CD4-positive, alpha-beta T cell treated with Interleukin-15 for 1 hour (primary cell): Measurements from ENCODE around the gene PIK3C2G.

Experiments used
- DNase-seq: peaks from one replicate; pipeline ENCODE4 v3.0.0-alpha.2; 2020

PIK3C2G gene

GRCh38 chr12:18275981-18276380, 14.7 kb downstream of the PIK3C2G start:
- no peak for DNase-seq

GRCh38 chr12:18277196-18277595, 15.9 kb downstream of the PIK3C2G start:
- DNase-seq = no peak

GRCh38 chr12:18280728-18281127, 19.4 kb downstream of the PIK3C2G start:
- DNase-seq = no peak

- DNase-seq = no peak
Observed at GRCh38 chr12:18281941-18282340, 20.6 kb downstream of the PIK3C2G start.

GRCh38 chr12:18283831-18284230, 22.5 kb downstream of the PIK3C2G start:
- DNase-seq = no peak

GRCh38 chr12:18284386-18284785, 23.1 kb downstream of the PIK3C2G start:
- no peak for DNase-seq

- no peak for DNase-seq
Observed at GRCh38 chr12:18285161-18285560, 23.8 kb downstream of the PIK3C2G start.

GRCh38 chr12:18290386-18290785, 29.1 kb downstream of the PIK3C2G start:
- no peak for DNase-seq

- no peak for DNase-seq
Observed at GRCh38 chr12:18294889-18295288, 33.6 kb downstream of the PIK3C2G start.

GRCh38 chr12:18296201-18296908, 35.0 kb downstream of the PIK3C2G start:
- no peak for DNase-seq

GRCh38 chr12:18296909-18297280, 35.6 kb downstream of the PIK3C2G start:
- DNase-seq = no peak

GRCh38 chr12:18297902-18298301, 36.6 kb downstream of the PIK3C2G start:
- DNase-seq = no peak

GRCh38 chr12:18302809-18303430, 41.6 kb downstream of the PIK3C2G start:
- no peak for DNase-seq

- no peak for DNase-seq
Observed at GRCh38 chr12:18304609-18305008, 43.3 kb downstream of the PIK3C2G start.

GRCh38 chr12:18306311-18306710, 45.0 kb downstream of the PIK3C2G start:
- no peak for DNase-seq

GRCh38 chr12:18313306-18313705, 52.0 kb downstream of the PIK3C2G start:
- no peak for DNase-seq

GRCh38 chr12:18320036-18320617, 58.8 kb downstream of the PIK3C2G start:
- no peak for DNase-seq

GRCh38 chr12:18320976-18321375, 59.7 kb downstream of the PIK3C2G start:
- DNase-seq = no peak

- no peak for DNase-seq
Observed at GRCh38 chr12:18323159-18323558, 61.8 kb downstream of the PIK3C2G start.

- no peak for DNase-seq
Observed at GRCh38 chr12:18327036-18327435, 65.7 kb downstream of the PIK3C2G start.

GRCh38 chr12:18332173-18332572, 70.9 kb downstream of the PIK3C2G start:
- no peak for DNase-seq

- no peak for DNase-seq
Observed at GRCh38 chr12:18339633-18340032, 78.3 kb downstream of the PIK3C2G start.

- no peak for DNase-seq
Observed at GRCh38 chr12:18340186-18340585, 78.9 kb downstream of the PIK3C2G start.

- DNase-seq = no peak
Observed at GRCh38 chr12:18340786-18341185, 79.5 kb downstream of the PIK3C2G start.

GRCh38 chr12:18343708-18344107, 82.4 kb downstream of the PIK3C2G start:
- no peak for DNase-seq
